CD4-positive, alpha-beta T cell treated with Interferon alpha-2 for 1 hour (primary cell): ENCODE data around the gene SIPA1L3.

Experiments used
- DNase-seq, 2 donors: peaks; one replicate each; pipeline ENCODE4 v3.0.0-alpha.2; 2020 to 2022

The SIPA1L3 gene

DNA sequence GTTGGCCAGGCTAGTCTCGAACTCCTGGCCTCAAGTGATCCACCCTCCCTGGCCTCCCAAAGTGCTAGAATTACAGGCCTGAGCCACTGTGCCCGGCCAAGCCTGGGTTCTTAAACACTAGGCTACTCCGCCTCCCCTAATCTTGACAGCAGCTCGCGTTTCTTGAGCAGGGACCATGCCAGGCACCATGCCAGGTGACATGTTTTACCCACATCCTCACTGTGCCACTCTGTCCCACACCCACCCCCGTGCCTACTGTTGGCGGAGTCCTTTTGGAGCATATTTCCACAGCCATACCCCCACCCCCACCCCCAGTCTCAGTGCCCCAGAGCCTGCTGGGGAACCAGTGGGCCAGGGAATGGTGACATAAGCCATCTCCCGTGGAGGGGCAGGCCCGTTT is 218.2 kb downstream of the SIPA1L3 start:
- no peak for DNase-seq

DNA sequence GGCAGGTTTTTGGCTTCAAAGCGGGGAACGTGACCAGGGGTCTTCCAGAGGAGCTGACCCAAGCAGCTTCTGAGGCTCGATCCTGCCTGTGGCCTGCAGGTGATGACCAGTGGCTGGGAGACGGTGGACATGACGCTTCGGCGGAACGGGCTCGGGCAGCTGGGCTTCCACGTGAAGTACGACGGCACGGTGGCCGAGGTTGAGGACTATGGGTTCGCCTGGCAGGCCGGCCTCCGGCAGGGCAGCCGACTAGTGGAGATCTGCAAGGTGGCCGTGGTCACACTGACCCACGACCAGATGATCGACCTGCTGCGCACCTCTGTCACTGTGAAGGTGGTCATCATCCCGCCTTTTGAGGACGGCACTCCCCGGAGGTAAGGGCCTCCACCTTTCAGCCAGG is 223.4 kb downstream of the SIPA1L3 start:
- no peak for DNase-seq

DNA sequence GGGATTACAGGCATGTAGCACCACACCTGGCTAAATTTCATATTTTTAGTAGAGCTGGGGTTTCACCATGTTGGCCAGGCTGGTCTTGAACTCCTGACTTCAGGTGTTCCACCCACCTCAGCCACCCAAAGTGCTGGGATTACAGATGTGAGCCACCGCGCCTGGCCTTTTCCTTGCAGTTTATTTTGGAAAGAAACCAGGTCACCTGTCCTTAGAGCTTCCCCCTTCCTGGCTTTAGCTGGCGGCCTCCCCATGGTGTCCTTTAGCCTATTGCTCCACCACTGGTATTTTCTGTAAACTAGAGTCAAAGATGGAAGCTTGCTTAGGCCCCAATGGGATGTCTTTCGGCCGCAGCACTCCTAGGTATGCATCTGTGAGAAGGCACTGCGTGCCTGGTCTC is 225.8 kb downstream of the SIPA1L3 start:
- no peak for DNase-seq

DNA sequence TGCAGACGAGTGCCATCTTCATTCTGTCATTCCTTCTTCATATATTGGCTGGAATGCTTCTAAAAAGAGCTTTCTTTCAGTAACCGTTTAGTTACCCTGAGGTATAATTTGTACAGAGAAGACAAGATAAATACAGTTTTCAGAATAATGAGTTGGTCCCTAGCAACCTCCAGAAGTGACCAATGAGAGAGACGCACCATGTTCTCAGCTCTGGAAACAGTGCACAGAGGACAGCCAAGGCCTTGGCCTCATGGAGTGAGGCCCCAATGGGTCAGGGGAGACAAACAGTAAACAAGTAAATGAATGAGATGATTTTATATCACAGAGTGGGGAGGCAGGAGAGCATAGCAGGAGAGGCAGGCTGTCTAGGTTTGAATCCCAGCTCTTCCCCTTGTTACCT is 226.3 kb downstream of the SIPA1L3 start:
- DNase-seq = no peak

DNA sequence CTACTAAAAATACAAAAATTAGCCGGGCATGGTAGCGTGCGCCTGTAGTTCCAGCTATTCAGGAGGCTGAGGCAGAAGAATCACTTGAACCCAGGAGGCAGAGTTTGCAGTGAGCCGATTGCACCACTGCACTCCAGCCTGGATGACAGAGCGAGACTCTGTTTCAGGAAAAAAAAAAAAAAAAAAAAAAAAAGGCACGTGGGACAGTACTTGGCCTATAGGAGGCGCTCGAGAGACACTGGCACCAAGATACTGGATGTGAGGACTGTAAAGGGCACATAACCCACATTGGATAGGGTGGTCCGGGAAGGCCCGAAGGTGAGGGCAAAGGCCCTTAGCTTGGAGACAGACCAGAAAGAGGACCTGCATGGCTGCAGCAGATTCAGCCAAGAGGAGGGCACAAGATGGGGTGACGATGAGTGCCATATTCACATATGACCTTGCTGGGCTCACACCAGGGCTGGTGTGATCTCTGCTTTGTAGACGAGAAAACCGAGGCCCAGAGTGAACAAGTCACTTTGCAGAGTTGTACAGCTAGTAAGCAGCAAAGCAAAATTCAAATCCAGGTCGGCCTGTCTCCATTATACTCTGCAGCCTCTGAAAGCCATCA is 227.6 kb downstream of the SIPA1L3 start:
- DNase-seq = peak; percentile 11 to 36

DNA sequence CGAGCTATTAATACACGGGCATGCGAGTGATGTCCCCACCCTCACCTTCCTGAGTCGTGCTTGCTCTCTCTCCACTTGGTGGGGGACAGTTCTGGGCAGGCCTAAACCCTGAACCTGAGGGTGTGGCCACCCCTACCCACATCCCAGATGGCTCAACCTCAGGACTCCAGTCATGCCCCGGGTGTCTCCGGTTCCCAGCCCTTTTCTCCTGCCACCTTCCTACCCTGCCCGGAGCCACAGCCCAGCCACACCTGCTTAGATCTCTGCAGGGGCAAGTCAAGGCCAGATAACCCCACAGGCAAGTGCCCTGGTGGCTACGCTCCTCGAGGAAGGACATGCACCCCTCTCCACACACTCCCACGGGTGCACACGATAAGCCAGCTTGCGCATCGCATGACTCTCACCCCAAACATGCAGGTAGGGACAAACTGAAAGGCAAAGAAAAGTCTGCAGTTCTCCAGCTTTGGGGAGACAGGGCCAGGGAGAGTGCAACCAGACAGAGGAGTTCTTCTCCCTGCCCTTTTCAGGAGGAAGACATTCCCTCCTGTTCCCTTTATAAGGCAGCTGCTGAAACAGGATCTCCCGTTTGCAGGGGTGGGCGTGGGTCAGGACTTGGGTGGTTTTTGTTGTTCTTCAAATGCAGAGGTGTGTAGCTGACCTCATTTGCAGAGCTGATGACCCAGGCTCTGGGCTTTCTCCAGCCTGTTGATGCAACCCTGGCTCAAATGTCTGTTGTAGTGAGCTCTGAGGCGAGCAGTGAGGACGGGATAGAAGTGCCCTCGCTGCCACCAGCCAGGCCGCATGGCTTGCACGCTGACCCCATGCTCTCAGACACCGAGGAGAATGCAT is 228.4 kb downstream of the SIPA1L3 start:
- no peak for DNase-seq

DNA sequence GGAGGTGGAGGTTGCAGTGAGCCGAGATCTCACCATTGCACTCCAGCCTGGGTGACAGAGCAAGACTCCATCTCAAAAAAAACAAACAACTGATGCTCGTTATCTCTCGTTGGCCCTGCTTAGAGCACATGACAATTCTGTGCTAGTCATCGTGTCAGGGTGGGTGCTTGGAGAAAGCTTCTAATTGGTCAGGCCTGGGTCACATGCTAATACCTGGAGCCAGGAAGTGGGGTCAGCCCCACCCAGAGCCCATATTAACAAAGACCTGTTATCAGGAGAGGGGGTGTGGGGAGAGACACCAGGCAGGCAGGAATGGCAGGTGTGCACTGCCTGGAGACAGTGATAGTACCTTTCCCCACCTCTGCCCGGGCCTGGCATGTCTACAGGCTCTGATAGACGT is 232.1 kb downstream of the SIPA1L3 start:
- no peak for DNase-seq

DNA sequence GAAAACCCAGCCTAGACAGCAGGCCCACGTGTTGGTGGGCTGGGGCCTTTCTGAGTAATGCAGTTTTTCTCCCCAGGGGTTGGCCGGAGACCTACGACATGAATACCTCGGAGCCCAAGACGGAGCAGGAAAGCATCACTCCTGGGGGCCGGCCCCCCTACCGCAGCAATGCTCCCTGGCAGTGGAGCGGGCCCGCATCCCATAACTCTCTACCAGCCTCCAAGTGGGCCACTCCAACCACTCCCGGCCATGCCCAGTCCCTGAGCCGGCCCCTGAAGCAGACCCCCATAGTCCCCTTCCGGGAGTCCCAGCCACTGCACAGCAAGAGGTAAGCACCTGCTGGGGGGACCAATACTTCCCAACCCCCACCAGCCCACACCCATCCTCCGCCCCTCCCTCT is 234.1 kb downstream of the SIPA1L3 start:
- DNase-seq = no peak

DNA sequence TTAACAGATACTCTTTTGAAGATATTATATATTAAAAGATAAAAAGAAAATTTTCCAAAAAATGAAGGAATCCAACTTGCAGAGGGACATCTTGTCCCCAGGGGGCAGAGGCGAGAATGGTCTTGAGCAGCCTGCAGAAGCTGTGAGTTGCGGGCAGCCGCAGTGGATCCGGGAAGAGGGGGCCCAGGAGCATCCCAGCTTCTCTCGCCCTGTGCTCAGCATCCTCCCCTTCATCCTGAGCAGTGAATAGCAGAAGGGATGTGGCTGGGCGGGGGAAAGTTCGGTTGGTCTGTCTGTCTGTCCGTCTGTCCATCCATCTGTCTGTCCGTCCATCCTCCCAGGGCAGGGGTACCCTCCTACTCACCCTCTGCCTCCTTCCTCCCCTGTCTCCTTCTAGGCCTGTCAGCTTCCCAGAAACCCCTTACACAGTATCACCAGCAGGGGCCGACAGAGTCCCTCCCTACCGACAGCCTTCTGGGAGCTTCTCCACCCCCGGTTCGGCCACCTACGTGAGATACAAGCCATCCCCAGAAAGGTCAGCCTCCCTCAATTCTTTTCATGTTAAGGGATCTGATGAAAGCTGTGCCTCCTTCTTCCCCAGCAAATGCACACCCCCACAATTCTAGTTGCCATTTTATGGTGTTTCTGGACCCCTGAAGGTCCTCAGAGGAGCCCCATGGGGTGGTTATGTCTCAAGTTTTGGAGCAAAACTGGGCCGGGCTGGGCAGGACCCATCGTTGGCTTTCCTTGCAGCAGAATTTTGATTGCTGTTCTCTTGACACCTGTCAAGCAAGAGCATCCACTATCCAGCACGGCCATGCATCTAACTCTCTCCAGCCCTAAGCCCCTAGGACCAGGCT is 235.4 kb downstream of the SIPA1L3 start:
- DNase-seq = peak; percentile 13 to 34

DNA sequence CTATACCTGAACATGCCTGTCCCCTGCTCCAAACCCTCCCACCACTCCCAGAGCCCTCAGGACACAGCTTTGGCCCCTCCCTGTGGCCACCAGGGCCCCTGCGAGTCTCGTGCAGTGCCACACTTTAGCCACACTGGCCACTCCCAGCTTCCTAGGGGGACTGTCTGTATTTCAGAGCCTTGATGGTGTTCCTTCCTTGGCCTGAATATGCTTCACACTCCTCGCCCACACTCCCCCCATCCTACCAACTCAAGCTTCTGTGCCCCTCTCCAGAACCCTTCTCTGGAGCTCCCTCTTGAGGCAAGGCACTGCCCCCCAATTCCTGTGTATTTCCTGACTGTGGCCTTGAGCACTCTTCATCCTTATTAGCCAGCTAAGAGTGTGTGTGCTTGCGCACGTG is 236.8 kb downstream of the SIPA1L3 start:
- DNase-seq = no peak

DNA sequence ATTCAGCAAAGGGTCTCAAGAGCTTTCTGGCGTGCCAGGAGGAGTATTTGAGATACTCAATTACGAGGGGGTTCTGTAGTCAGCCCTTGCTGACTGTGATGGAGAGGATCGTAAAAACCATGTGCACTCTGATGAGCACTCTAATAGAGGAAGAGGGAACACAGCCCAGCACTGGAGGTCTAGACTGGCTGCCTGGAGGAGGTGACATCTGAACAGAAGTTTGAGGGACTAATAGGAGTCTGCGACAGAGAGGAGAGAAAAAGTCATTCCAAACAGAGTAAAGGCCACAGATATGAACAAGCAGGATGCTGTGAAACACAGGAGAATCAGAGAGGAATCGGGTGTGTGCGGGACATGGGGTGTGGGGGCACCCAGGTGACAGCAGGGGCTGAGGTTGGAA is 237.7 kb downstream of the SIPA1L3 start:
- no peak for DNase-seq

DNA sequence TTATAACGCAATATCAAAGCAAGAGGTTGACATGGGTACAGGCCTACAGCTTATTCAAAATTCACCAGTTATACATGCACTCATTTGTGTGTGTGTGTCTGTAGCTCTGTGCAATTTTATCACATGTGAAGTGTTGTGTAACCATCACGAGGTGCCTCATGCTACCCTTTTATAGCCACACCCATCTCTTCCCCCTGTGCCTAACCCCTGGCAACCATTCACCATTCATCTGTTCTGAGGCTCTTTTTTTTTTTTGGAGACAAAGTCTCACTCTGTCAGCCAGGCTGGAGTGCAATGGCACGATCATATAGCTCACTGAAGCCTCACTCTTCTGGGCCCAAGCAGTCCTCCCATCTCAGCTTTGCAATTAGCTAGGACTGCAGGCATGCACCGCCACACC is 238.6 kb downstream of the SIPA1L3 start:
- no peak for DNase-seq

DNA sequence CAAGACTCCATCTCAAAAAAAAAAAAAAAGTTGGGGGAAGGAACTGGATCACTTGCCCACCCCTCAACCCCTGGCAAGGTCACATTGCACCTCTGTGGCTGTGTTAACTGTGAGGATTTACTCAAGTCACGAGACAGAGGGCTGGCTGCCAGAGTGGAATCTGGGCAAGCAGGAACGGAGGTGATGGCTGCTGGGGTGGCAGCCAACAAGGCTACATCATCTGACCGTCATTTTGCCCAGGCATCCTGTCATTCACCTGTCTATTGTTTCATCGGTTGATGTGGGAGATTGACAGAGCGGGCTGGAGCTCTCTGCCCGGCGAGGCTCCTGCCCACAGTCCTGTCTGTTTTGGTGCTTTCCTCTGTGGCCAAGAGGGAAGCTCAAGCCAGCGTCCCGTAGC is 241.3 kb downstream of the SIPA1L3 start:
- DNase-seq = no peak

DNA sequence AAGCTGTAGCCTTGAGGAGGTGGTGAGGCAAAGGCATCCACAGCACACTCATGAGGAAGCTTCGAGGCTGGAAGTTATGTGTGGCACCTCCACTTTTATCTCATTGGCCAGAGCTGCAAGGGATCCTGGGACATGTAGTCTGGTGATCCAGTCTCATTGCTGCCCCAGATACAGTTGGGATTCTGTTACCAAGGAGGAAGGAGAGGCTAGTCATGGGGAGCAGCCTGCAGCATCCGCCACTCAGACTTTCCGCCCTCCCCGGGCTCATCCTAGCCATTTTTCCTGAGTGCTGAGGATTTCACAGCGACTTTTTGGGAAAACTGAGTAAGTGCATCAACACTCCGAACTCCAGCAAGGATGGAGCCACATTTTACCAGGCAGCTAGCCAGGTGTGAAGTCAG is 242.7 kb downstream of the SIPA1L3 start:
- DNase-seq = no peak

DNA sequence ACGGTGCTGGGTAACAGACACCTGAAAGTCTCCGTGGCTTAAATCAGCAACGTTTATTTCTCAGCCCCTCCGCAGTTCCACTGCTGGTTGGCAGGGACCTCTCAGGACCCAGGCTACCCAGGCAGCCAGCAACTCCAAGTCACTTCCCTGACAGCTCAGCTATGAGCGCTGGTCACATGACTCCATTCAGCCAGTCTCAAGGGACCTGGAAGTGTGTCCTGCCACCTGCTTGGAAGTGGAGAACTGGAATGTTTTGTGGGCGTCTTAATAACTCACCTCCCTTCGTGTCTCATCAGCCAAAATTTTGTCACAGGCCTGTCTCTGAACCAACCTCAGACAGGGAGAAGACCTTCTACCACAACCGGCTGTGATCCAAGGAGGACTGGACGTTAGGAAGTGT is 244.2 kb downstream of the SIPA1L3 start:
- DNase-seq = no peak

DNA sequence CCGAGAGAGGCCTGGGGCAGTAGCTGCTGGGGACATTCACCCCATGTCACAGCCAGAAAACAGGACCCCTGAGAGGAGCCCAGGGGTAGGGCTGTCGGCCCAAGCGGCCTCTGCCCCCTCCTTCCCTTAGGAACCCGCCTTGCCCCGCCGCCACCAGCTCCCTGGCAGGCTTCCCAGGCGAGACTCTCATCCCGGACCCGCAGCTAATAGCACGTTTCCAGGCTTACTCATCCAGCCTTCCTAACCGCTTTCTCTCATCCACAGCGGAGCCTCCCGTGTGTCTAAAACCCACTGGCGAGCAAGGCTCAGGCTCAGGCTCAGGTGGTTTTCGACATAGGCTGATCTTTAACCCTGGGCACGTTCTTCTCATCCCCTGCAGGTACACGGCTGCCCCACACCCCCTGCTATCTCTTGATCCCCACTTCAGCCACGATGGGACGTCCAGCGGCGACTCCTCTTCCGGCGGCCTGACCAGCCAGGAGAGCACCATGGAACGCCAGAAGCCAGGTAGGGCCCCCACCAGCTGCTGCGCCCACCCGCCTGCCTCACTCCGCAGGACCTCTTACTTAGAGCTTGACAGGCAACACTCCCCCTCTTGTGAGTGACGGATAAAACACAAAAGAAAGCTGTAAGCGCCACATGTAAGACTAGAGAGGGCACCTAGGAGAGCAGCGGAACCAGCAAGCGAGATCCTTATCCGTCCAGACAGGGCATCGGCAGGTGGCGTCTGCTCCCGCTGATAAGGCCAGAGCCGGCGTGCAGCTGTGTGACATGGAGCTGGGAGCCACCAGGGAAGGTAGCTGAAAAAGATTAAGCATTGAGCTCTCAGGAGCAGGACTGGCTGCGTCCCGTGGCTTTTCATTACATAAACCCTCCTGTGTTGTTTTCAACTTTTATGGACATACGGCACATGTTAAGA is 245.7 kb downstream of the SIPA1L3 start:
- no peak for DNase-seq

DNA sequence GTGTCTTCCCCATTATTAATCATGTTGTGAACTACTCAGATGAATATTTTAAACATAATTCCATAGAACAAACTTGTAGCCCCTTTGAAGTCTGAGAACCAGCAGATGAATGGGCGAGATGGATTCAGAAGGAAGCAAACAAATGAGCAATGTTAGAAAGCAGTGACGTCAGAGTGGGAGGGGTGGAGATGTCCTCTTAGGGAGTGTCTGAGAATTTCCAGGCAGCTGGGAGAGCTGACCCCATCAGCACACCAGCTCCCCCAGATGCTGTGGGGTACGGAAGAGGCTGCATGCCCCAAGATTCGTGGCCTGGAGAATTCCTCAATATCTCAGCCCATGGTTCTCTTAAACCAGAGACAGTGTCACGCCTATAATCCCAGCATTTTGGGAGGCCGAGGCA is 248.4 kb downstream of the SIPA1L3 start:
- DNase-seq = no peak

DNA sequence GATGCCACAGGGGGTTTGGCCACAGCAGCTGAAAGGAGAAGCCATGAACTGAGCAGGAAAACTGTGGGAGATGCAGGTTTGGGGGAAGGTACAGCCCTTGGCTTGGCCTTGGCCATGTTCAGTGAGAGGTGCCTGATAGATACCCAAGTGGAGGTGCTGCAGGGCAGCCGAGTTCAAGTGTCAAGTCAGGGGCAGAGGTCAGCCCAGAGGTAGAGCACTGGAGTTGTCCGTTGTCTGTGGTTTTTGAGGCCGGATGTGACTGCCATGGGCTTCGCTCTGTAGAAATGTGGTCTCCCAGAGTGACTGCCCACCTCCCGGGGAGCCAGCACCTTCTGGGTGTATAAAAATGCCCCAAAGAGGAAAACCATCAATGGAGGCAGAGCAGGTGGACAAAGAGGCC is 251.7 kb downstream of the SIPA1L3 start:
- DNase-seq = no peak

DNA sequence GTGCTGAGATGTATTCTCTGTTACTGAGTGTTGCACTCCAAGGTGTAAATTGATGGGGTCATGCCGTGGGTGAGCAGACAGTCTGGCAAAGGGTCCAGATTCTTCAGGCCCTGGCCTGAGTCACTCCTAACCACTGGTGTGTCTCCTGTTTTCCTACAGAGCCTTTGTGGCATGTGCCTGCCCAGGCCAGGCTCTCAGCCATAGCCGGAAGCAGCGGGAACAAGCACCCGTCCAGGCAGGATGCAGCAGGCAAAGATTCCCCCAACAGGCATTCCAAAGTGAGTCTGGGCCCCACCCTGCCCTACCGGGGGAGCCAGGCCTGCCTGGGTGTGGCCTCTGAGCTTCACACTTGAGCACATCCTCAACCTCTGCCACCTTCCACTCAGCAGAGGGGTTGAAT is 255.1 kb downstream of the SIPA1L3 start:
- no peak for DNase-seq

DNA sequence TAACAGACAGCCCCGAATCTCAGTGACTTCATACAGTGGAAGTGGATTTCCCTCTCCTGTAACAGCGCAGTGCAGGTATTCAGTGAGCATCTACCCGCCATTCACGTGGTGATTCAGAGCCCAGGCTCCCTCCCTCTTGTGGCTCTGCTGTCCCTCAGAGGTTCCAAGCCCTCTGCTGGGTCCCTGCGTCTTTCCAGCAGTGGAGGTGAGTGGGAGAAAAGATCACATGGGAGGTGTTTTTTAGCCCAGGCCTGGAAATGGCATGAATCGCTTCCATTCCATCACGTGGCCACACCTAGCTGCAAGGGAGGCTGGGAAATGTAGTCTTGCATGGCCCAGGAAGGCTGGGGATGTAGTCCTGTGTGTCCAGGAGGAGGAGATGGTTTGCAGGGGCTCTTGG is 255.6 kb downstream of the SIPA1L3 start:
- no peak for DNase-seq

DNA sequence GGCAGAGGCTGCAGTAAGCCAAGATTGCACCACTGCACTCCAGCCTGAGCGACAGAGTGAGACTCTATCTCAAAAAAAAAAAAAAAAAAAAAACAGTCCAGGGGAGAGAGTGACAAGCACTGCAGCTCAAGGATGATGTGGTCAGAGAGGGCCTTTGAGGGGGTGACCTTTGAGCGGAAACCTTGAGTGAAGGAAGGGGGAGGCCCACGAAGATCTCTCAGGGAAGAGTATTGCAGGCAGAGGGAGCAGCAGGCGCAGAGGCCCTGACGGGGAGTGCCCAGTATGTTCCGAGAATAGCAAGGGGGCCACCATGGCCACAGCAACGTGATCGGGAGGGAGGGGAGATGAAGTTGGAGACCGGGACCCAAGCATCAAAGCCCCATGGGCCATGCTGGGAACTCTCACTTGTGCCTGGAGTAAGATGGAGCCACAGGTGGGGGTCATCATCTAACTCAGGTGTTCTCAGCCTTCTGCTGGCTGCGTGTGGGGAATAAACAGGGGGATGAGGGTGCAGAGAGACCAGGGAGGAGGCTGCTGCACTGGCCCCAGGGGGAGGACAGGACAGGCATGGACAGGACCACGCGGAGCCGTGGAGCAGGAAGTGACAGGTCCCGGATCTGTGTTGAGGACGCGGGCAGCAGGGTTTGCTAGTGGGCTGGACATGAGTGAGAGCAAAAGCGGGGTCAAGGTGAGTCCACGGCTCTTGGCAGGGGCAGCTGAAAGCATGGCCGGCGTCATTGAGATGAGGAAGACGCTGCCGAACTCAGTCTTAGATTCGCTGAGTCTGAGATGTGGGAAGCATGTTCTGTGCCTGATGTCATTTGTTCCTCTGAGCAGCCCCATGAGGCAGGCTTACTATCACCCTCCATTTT is 256.6 kb downstream of the SIPA1L3 start:
- no peak for DNase-seq

DNA sequence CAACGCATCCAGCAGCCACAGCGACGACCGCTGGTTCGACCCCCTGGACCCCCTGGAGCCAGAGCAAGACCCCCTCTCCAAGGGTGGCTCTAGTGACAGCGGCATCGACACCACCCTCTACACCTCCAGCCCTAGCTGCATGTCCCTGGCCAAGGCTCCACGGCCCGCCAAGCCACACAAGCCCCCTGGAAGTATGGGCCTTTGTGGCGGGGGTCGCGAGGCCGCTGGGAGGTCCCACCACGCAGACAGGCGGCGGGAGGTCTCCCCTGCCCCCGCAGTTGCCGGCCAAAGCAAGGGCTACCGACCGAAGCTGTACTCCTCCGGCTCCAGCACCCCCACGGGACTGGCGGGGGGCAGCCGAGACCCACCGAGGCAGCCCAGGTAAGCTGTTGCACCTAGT is 257.5 kb downstream of the SIPA1L3 start:
- DNase-seq = no peak
